ENCODE results near the gene XNDC1N. TPM values are rescaled to one million over a fixed set of nuclear protein-coding genes. Genes with fewer than 3 reads are reported as not detected.

XNDC1N gene
- total and polyA plus RNA-seq, 9 of the 15 experiments (the other 6 are each of a cell fraction or from before 2014, with no cell fraction given): 6.8 to 11.4 (median 9.7) TPM

GRCh38 chr11:71927820-71928736 lies at the start of gene XNDC1N (continued):
- no peak for TF ChIP-seq RBM22 (IDR thresholded peaks at IDR 0.05; ENCODE audit: low read depth, low read length, poor library complexity, severe bottlenecking)
- 0 out of 2 replicates have a peak, but pooled peaks have one; percentile 46 for TF ChIP-seq MEF2D (tag; conservative IDR thresholded peaks at IDR 0.05; ENCODE audit: low read depth)
- TF ChIP-seq C11orf30 (IDR thresholded peaks at IDR 0.05; ENCODE audit: low read depth): peak; percentile 55; the same call in 1 of the 2 replicates
- peak; percentile 88 for TF ChIP-seq E2F1 (CRISPR knock-in tag; IDR thresholded peaks at IDR 0.05)
- TF ChIP-seq MTA2 (IDR thresholded peaks at IDR 0.05; ENCODE audit: low read depth): peak; percentile 97
- no peak for TF ChIP-seq TAL1 (IDR thresholded peaks at IDR 0.05)
- no peak for TF ChIP-seq ZNF395 (CRISPR knock-in tag; IDR thresholded peaks at IDR 0.05)
- TF ChIP-seq DIDO1 (tag; IDR thresholded peaks at IDR 0.05; ENCODE audit: low read depth): peak; percentile 96
- peak; percentile 71 for TF ChIP-seq POLR2B (IDR thresholded peaks at IDR 0.05; ENCODE audit: low read depth, partially characterized antibody)
- TF ChIP-seq HBP1 (CRISPR knock-in tag; IDR thresholded peaks at IDR 0.05): no peak
- no peak for TF ChIP-seq COPS2 (conservative IDR thresholded peaks at IDR 0.05)
- peak; percentile 55 for TF ChIP-seq PTTG1 (tag; IDR thresholded peaks at IDR 0.05; ENCODE audit: low read depth)
- TF ChIP-seq ZNF133 (CRISPR knock-in tag; IDR thresholded peaks at IDR 0.05): no peak
- TF ChIP-seq IRF9 (tag; IDR thresholded peaks at IDR 0.05): no peak
- 0 out of 2 replicates have a peak, but pooled peaks have one; percentile 27 for TF ChIP-seq FOXP4 (CRISPR knock-in tag; IDR thresholded peaks at IDR 0.05; ENCODE audit: borderline replicate concordance)
- no peak for TF ChIP-seq BRD4 (IDR thresholded peaks at IDR 0.05)
- TF ChIP-seq LCOR (CRISPR knock-in tag; IDR thresholded peaks at IDR 0.05): peak; percentile 64
- TF ChIP-seq HES1 (IDR thresholded peaks at IDR 0.05; ENCODE audit: low read depth): no peak
- TF ChIP-seq RBFOX2 (IDR thresholded peaks at IDR 0.05; ENCODE audit: low read depth, low read length): peak; percentile 82
- no peak for TF ChIP-seq NCOA1 (IDR thresholded peaks at IDR 0.05; ENCODE audit: low read depth)
